Psoas muscle (tissue), 8 donors: Measurements from ENCODE around the gene DNAH6. TPM values are rescaled to one million over a fixed set of nuclear protein-coding genes. Genes with fewer than 3 reads are reported as not detected.

Source experiments
- ATAC-seq, 4 donors: fragments of 200-7000 bp; cut with Tn5 transposase; one replicate each; pipeline ENCODE4 v1.9.1; 2020; ENCODE audit warnings: moderate library complexity in 3 of 4, mild to moderate bottlenecking in 2 of 4
- DNase-seq, 2 donors: peaks; one replicate each; pipeline ENCODE4 v3.0.0-alpha.2; 2020
- H3K27ac ChIP-seq: fragments of 200-600 bp; one replicate; pipeline ENCODE4 v1.8.0; 2022
- H3K27me3 ChIP-seq, 3 donors: fragments of 200-600 bp in 1 of 3; one replicate each; pipeline versions ENCODE4 v1.6.1 to v1.8.0; 2013 to 2022; ENCODE audit warnings: low read length in 2 of 3, mild to moderate bottlenecking in 2 of 3, moderate library complexity in 1 of 3; ENCODE audit not compliant: insufficient read depth in 3 of 3
- H3K36me3 ChIP-seq, 2 donors: fragments of 200-600 bp in 1 of 2; one replicate each; pipeline versions ENCODE4 v1.6.1 to v1.8.0; 2013 to 2022; ENCODE audit warnings: low read depth in 1 of 2, mild to moderate bottlenecking in 1 of 2, moderate library complexity in 1 of 2; ENCODE audit not compliant: insufficient read depth in 1 of 2
- H3K4me1 ChIP-seq: fragments of 200-600 bp; one replicate; pipeline ENCODE4 v1.8.0; 2022
- H3K4me3 ChIP-seq: fragments of 200-600 bp; one replicate; pipeline ENCODE4 v1.8.0; 2022; ENCODE audit warnings: mild to moderate bottlenecking
- H3K9me3 ChIP-seq: fragments of 200-600 bp; one replicate; pipeline ENCODE4 v1.8.0; 2022
- CTCF ChIP-seq: fragments of 200-600 bp; IDR thresholded peaks from one replicate; pipeline ENCODE4 v1.8.0; 2022; ENCODE audit warnings: antibody characterized with exemption
- WGBS, 3 donors: extraction: QIAGEN DNeasy Blood & Tissue Kit; methylation state at CpG; one replicate each; pipeline versions ENCODE4 v1.1.6 to v1.1.7; 2013; 5-methylcytosine and 5-hydroxymethylcytosine counted together
- intact Hi-C, 2 donors: fragments of 100-400 bp; cut with DNase I; formaldehyde crosslinking; loops; one replicate each; pipeline versions ENCODE4 v1.11.0 to v1.14.2; 2022
- polyA plus RNA-seq, 3 donors: library from polyadenylated mRNA; stranded (reverse); fragments of 200-250 nt; gene quantifications; one replicate each; pipeline ENCODE4 v1.2.3, GENCODE V29; 2013
- total RNA-seq, 4 donors: library from RNA; stranded (reverse); fragmentation: NEBNext Ultra II Directional in 2 of 4; extraction: Animal tissue kit (Norgen Biotek cat#: 25700) in 2 of 4; gene quantifications; one replicate each; pipeline versions ENCODE4 v1.2.1 to v1.2.4, GENCODE V29; 2021 to 2023
- donor health status: healthy with polysubstance abuse.
- donor health status: DM: no; HTN: no; CAD: no; lungs with moderate emphysema.
- donor health status: Bipolar disorder and iron deficiency.
- donor health status: healthy.
- donor health status: DM: yes; HTN: yes; CAD: no.
- donor health status: DM: no; HTN: no; CAD: no.
- donor health status: DM: no; HTN: no; CAD: no.
- donor health status: DM: yes; HTN: yes; CAD: no.

DNAH6 gene
- total and polyA plus RNA-seq, 7 donors: 0.01 to 0.09 (median 0.07) TPM; not detected in 3

- 86 to 94% (median 87%) methylated on average over 6 of the region's 6 CpGs for WGBS, 3 donors
- no peak for TF ChIP-seq CTCF
These were observed 24.6 kb upstream of the DNAH6 start for GRCh38 chr2:84491741-84492140.

GRCh38 chr2:84492571-84492970 is 23.7 kb upstream of the DNAH6 start:
- no peak overlapping the region for H3K4me3 ChIP-seq
- no peaks in the 10 kb centered on the region for H3K36me3 ChIP-seq
- 55 to 72% (median 68%) methylated on average over 1 of the region's 1 CpG for WGBS, 3 donors

More at GRCh38 chr2:84491741-84492140, 24.6 kb upstream of the DNAH6 start:
- H3K4me3 ChIP-seq: no peak overlapping the region
- no peaks in the 10 kb centered on the region for H3K27me3 ChIP-seq
- H3K36me3 ChIP-seq: no peaks in the 10 kb centered on the region
- ATAC-seq (no peak), DNase-seq (no peak)
- H3K4me1 ChIP-seq: no peaks in the 10 kb centered on the region
- H3K27ac ChIP-seq: no peak overlapping the region
- intact Hi-C loops: loop anchor here in 1 of 2 donors (10.0 kb wide), 2 partner anchors 143 to 803 kb away; no protein-coding TSS in a partner anchor
- H3K9me3 ChIP-seq: no peaks in the 10 kb centered on the region

DNA sequence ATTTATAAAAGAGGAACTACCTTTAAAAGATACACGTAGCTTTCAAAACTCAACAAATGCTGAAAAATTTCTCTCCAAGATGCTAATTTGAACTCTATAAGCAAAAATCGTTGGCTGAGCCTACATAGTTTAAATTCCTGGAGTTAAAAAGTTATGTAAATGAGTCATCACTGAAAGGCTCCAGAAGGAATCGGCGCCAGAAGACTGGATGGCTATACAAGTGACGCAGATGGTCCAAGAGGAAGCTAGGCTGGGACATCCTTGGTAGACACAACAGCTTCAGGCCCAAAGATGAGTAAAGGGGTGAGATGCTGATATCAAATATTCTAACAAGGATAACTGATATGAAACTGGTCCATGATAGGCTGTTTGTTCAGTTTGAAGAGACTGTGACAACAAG is 22.8 kb upstream of the DNAH6 start:
- Histone ChIP-seq H3K9me3 (no peaks in the 10 kb centered on the region), H3K4me3 (no peak overlapping the region), H3K4me1 (no peaks in the 10 kb centered on the region), H3K36me3 (no peaks in the 10 kb centered on the region), H3K27ac (no peak overlapping the region), H3K27me3 (no peaks in the 10 kb centered on the region)
- intact Hi-C loops: loop anchor here in 1 of 2 donors (10.0 kb wide), 2 partner anchors 141 to 801 kb away; no protein-coding TSS in a partner anchor
- 60 to 63% (median 63%) methylated on average over 5 of the region's 5 CpGs for WGBS, 3 donors
- no peak for TF ChIP-seq CTCF
- ATAC-seq (no peak), DNase-seq (no peak)

More at GRCh38 chr2:84492571-84492970, 23.7 kb upstream of the DNAH6 start:
- DNase-seq (no peak), ATAC-seq (no peak)
- no peak for TF ChIP-seq CTCF
- Histone ChIP-seq H3K27me3 (no peaks in the 10 kb centered on the region), H3K4me1 (no peaks in the 10 kb centered on the region), H3K27ac (no peak overlapping the region), H3K9me3 (no peaks in the 10 kb centered on the region)
- intact Hi-C loops: loop anchor here in 1 of 2 donors (10.0 kb wide), 2 partner anchors 142 to 802 kb away; no protein-coding TSS in a partner anchor

DNA sequence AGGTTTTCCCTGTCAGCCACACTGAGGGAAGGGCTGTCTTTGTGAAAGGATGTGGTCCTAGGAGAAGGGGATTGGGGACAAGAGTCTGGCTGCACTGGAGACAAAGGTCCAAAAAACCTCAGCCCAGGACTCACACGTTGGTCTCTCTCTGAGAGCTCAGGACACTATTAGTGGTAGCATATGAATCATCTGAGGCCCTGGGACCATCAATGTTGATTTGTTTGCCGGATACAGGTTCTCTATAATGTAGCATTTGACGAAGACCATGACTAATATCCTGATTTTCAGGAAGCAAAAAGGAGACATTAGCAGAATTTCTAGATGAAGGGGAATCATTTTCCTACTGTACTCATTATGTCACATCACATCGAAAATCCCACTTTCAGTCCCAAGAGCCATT is 22.2 kb upstream of the DNAH6 start:
- no peak overlapping the region for H3K27ac ChIP-seq
- H3K4me1 ChIP-seq: no peaks in the 10 kb centered on the region
- no peak for DNase-seq
- no peak for ATAC-seq
- TF ChIP-seq CTCF: no peak
- no peaks in the 10 kb centered on the region for H3K36me3 ChIP-seq
- no peaks in the 10 kb centered on the region for H3K9me3 ChIP-seq
- WGBS, 3 donors: 58 to 67% (median 58%) methylated on average over 4 of the region's 4 CpGs
- H3K27me3 ChIP-seq: no peaks in the 10 kb centered on the region
- H3K4me3 ChIP-seq: no peak overlapping the region
- intact Hi-C loops: loop anchor here in 1 of 2 donors (2.0 to 10.0 kb wide), 3 partner anchors 141 to 801 kb away; no protein-coding TSS in a partner anchor
